HL-60 (cell line): ENCODE data around the gene CYP3A4.

ENCODE experiments used
- POLR2AphosphoS5 ChIP-seq: IDR thresholded peaks from 2 replicates; pipeline ENCODE4 v1.6.1; 2012; ENCODE audit warnings: low read depth
- TF ChIP-seq, protein P1 (sequence below): IDR thresholded peaks from one replicate; pipeline ENCODE4 v1.5.1; 2011; ENCODE audit warnings: low read length, control low read depth, inconsistent platforms; ENCODE audit not compliant: insufficient read depth
- TF ChIP-seq, protein P2 (sequence below): IDR thresholded peaks from 2 replicates; pipeline ENCODE4 v1.6.1; 2012; ENCODE audit warnings: low read depth; ENCODE audit not compliant: insufficient replicate concordance

GRCh38 chr7:99741441-99741795 lies 42.6 kb downstream of the CYP3A4 start:
- TF ChIP-seq, protein P1, sequence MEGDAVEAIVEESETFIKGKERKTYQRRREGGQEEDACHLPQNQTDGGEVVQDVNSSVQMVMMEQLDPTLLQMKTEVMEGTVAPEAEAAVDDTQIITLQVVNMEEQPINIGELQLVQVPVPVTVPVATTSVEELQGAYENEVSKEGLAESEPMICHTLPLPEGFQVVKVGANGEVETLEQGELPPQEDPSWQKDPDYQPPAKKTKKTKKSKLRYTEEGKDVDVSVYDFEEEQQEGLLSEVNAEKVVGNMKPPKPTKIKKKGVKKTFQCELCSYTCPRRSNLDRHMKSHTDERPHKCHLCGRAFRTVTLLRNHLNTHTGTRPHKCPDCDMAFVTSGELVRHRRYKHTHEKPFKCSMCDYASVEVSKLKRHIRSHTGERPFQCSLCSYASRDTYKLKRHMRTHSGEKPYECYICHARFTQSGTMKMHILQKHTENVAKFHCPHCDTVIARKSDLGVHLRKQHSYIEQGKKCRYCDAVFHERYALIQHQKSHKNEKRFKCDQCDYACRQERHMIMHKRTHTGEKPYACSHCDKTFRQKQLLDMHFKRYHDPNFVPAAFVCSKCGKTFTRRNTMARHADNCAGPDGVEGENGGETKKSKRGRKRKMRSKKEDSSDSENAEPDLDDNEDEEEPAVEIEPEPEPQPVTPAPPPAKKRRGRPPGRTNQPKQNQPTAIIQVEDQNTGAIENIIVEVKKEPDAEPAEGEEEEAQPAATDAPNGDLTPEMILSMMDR, result no peak
- TF ChIP-seq POLR2AphosphoS5, result no peak
- TF ChIP-seq, protein P2, sequence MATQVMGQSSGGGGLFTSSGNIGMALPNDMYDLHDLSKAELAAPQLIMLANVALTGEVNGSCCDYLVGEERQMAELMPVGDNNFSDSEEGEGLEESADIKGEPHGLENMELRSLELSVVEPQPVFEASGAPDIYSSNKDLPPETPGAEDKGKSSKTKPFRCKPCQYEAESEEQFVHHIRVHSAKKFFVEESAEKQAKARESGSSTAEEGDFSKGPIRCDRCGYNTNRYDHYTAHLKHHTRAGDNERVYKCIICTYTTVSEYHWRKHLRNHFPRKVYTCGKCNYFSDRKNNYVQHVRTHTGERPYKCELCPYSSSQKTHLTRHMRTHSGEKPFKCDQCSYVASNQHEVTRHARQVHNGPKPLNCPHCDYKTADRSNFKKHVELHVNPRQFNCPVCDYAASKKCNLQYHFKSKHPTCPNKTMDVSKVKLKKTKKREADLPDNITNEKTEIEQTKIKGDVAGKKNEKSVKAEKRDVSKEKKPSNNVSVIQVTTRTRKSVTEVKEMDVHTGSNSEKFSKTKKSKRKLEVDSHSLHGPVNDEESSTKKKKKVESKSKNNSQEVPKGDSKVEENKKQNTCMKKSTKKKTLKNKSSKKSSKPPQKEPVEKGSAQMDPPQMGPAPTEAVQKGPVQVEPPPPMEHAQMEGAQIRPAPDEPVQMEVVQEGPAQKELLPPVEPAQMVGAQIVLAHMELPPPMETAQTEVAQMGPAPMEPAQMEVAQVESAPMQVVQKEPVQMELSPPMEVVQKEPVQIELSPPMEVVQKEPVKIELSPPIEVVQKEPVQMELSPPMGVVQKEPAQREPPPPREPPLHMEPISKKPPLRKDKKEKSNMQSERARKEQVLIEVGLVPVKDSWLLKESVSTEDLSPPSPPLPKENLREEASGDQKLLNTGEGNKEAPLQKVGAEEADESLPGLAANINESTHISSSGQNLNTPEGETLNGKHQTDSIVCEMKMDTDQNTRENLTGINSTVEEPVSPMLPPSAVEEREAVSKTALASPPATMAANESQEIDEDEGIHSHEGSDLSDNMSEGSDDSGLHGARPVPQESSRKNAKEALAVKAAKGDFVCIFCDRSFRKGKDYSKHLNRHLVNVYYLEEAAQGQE, result no peak
